GM19463 (cell line): Measurements from ENCODE around the gene ELP5.

Source experiments
- ATAC-seq: cut with Tn5 transposase; IDR thresholded peaks from one replicate; pipeline ENCODE4 v1.9.1; 2021; ENCODE audit warnings: mild to moderate bottlenecking, moderate library complexity; ENCODE audit not compliant: unreplicated experiment

The ELP5 gene

DNA sequence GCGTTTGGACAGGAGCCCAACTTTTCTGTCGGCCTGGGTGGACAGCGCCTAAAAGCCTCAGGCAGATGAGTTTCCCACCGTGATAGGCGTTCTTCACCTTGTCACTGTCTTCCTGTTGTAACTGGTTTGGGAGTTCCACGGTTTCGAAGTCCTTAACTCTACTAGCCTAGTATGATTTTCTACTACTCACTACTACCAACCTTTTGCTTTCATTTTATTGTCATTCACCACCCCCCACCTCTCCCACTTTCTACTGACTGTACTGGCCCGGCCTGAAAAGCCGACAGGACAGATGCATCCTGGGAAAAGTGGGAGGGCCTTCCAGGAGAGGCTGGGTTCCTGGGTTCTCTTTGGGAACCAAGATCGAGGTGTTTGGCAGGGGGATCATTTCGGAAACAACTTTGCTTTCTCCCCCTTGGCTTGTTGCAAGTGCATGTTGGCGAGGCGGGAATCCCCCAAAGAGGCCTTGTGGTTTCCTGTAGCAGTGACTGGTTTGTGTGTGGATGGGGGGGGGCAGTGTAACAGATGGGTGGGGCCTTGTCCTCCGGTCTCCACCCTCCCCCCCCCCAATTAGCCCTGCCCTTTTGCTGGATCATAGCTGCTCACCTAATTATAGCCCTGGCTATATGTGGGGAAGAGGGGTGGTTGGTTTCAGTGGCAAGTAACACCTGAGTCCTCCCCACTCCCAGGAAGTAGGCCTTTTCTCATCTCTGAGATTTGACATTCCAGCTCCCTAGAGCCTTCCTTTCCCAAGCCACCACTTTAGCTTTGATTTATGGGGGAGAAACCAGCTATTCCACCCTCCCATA, 56.8 kb downstream of the ELP5 start:
- no peak for ATAC-seq
